Gastrocnemius medialis (tissue), 4 donors: Measurements from ENCODE around the gene GRIN3A.

Source experiments
- POLR2A ChIP-seq, 2 donors: fragments of 450-650 bp; IDR thresholded peaks; one replicate each; pipeline ENCODE4 v1.6.1; 2017; ENCODE audit warnings: antibody characterized with exemption in 2 of 2, mild to moderate bottlenecking in 2 of 2, moderate library complexity in 2 of 2
- TF ChIP-seq, protein P1 (sequence below), 5 experiments: fragments of 450-650 bp in 3 of 5; fragments of 200-600 bp in 2 of 5; sonication (generic) in 2 of 5; IDR thresholded peaks in 4 of 5; conservative IDR thresholded peaks in 1 of 5; 1 replicate in 4 of 5; 2 replicates in 1 of 5; pipeline ENCODE4 v1.5.1; 2016 to 2019; ENCODE audit warnings: antibody characterized with exemption in 5 of 5, mild to moderate bottlenecking in 3 of 5, moderate library complexity in 3 of 5

DNA sequence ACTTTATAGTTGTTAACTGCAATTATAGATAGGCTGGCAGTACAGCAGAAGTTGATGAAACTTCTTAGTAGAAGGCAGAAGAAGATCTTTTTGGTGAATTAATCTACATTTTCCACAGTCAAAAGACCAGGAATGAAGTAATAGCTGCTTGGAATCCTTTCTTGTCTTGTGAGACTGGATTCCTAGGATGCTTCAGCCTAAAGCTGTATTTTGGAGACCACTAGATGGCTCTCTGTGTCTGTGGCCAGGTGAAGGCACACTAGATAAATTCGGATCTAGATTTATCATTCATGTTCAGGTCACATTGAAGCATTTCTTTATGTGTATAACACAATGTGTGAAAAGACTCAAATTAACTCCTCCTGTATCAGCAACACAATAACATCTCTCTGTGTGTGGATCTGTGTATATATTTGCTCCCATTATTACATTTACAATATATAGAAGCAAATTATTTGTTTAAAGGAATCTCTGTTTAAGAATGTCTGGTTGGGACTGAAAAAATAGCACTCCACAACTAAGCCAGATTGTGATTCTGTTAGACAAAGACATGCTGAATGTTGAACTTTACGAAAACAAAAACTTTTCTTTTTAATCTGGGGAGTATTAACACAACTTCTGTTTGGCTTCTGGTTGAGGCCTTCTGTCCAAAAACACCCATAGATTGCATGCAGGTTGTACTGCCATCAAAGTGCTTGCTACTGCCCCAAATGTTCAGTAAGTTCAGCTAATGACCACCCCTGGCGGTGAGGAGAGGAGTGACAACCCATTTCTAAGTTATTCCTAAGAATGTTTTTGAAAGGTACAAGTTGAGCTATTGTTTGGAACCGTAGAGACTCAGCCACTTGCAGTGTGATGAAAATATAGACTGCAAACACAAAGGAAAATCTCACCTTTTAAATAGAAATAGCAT lies 10.6 kb downstream of the GRIN3A start:
- TF ChIP-seq, protein P1, sequence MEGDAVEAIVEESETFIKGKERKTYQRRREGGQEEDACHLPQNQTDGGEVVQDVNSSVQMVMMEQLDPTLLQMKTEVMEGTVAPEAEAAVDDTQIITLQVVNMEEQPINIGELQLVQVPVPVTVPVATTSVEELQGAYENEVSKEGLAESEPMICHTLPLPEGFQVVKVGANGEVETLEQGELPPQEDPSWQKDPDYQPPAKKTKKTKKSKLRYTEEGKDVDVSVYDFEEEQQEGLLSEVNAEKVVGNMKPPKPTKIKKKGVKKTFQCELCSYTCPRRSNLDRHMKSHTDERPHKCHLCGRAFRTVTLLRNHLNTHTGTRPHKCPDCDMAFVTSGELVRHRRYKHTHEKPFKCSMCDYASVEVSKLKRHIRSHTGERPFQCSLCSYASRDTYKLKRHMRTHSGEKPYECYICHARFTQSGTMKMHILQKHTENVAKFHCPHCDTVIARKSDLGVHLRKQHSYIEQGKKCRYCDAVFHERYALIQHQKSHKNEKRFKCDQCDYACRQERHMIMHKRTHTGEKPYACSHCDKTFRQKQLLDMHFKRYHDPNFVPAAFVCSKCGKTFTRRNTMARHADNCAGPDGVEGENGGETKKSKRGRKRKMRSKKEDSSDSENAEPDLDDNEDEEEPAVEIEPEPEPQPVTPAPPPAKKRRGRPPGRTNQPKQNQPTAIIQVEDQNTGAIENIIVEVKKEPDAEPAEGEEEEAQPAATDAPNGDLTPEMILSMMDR (IDR thresholded peaks at IDR 0.05 in 4 of 5, conservative IDR thresholded peaks at IDR 0.05 in 1 of 5) = peak in 1 of 5 experiments; percentile 30
- no peak for TF ChIP-seq POLR2A (IDR thresholded peaks at IDR 0.05)
